Duodenal mucosa (tissue), 2 donors: ENCODE measurements around the gene UBR4.
"Not testable (repeated sequence)": the region's sequence is repeated elsewhere in the genome, so short reads cannot be mapped to it uniquely, and the experiment has no call there.

Experiments
- H3K27ac ChIP-seq: one replicate; pipeline ENCODE4 v1.7.0; 2013; ENCODE audit warnings: low read depth, low read length
- H3K27me3 ChIP-seq, 2 donors: one replicate each; pipeline ENCODE4 v1.7.0; 2013; ENCODE audit warnings: low read length in 2 of 2, control low read depth in 1 of 2; ENCODE audit not compliant: insufficient read depth in 2 of 2, control insufficient read depth in 1 of 2
- H3K36me3 ChIP-seq, 2 donors: one replicate each; pipeline ENCODE4 v1.7.0; 2013; ENCODE audit warnings: low read length in 2 of 2, control low read depth in 1 of 2; ENCODE audit not compliant: insufficient read depth in 2 of 2, control insufficient read depth in 1 of 2
- H3K4me1 ChIP-seq, 2 donors: one replicate each; pipeline ENCODE4 v1.7.0; 2013; ENCODE audit warnings: low read length in 2 of 2, control low read depth in 1 of 2; ENCODE audit not compliant: insufficient read depth in 2 of 2, control insufficient read depth in 1 of 2
- H3K4me3 ChIP-seq, 2 donors: one replicate each; pipeline ENCODE4 v1.7.0; 2013; ENCODE audit warnings: low read length in 2 of 2, low read depth in 1 of 2
- H3K9ac ChIP-seq, 2 donors: one replicate each; pipeline ENCODE4 v1.7.0; 2013; ENCODE audit warnings: low read length in 2 of 2, low read depth in 1 of 2
- H3K9me3 ChIP-seq, 2 donors: one replicate each; pipeline ENCODE4 v1.7.0; 2013; ENCODE audit warnings: low read length in 2 of 2, control low read depth in 1 of 2; ENCODE audit not compliant: control insufficient read depth in 1 of 2

UBR4 gene

GRCh38 chr1:19196331-19196730 is 13.7 kb downstream of the UBR4 start:
- Histone ChIP-seq H3K36me3 (peaks cover 47 to 80% of the 10 kb centered on the region in 2 donors), H3K4me3 (no peak overlapping the region), H3K9me3 (no peaks in the 10 kb centered on the region), H3K4me1 (no peaks in the 10 kb centered on the region), H3K27me3 (no peaks in the 10 kb centered on the region), H3K9ac (no peak overlapping the region), H3K27ac (no peak overlapping the region)

GRCh38 chr1:19193004-19193403 is 17.1 kb downstream of the UBR4 start:
- no peak overlapping the region for H3K4me3 ChIP-seq
- H3K9ac ChIP-seq: no peak overlapping the region
- no peaks in the 10 kb centered on the region for H3K9me3 ChIP-seq
- peaks cover 30 to 78% of the 10 kb centered on the region in 2 donors for H3K36me3 ChIP-seq
- H3K27ac ChIP-seq: no peak overlapping the region
- no peaks in the 10 kb centered on the region for H3K4me1 ChIP-seq
- no peaks in the 10 kb centered on the region for H3K27me3 ChIP-seq

GRCh38 chr1:19191811-19192210 is 18.3 kb downstream of the UBR4 start:
- H3K9ac ChIP-seq: no peak overlapping the region
- no peak overlapping the region for H3K4me3 ChIP-seq
- no peaks in the 10 kb centered on the region for H3K27me3 ChIP-seq
- H3K9me3 ChIP-seq: no peaks in the 10 kb centered on the region
- H3K36me3 ChIP-seq: peaks cover 28 to 74% of the 10 kb centered on the region in 2 donors
- no peak overlapping the region for H3K27ac ChIP-seq
- no peaks in the 10 kb centered on the region for H3K4me1 ChIP-seq

- Histone ChIP-seq H3K36me3 (peaks cover 34 to 74% of the 10 kb centered on the region in 2 donors), H3K27ac (no peak overlapping the region), H3K9me3 (no peaks in the 10 kb centered on the region), H3K9ac (no peak overlapping the region), H3K4me1 (no peaks in the 10 kb centered on the region), H3K4me3 (no peak overlapping the region), H3K27me3 (no peaks in the 10 kb centered on the region)
Measured at GRCh38 chr1:19190468-19190867, 19.6 kb downstream of the UBR4 start.

- Histone ChIP-seq H3K9ac (no peak overlapping the region), H3K27me3 (no peaks in the 10 kb centered on the region), H3K4me3 (no peak overlapping the region), H3K36me3 (peaks cover 34 to 82% of the 10 kb centered on the region in 2 donors), H3K9me3 (no peaks in the 10 kb centered on the region), H3K4me1 (no peaks in the 10 kb centered on the region), H3K27ac (no peak overlapping the region)
Measured at GRCh38 chr1:19189270-19189669, 20.8 kb downstream of the UBR4 start.

GRCh38 chr1:19187852-19188251 is 22.2 kb downstream of the UBR4 start:
- H3K9ac ChIP-seq: no peak overlapping the region
- no peak overlapping the region for H3K27ac ChIP-seq
- no peaks in the 10 kb centered on the region for H3K9me3 ChIP-seq
- no peaks in the 10 kb centered on the region for H3K27me3 ChIP-seq
- no peaks in the 10 kb centered on the region for H3K4me1 ChIP-seq
- peaks cover 35 to 83% of the 10 kb centered on the region in 2 donors for H3K36me3 ChIP-seq
- H3K4me3 ChIP-seq: no peak overlapping the region

GRCh38 chr1:19186001-19186400 is 24.1 kb downstream of the UBR4 start:
- Histone ChIP-seq H3K36me3 (peaks cover 31 to 80% of the 10 kb centered on the region in 2 donors), H3K4me3 (no peak overlapping the region), H3K9me3 (no peaks in the 10 kb centered on the region), H3K4me1 (no peaks in the 10 kb centered on the region), H3K27ac (no peak overlapping the region), H3K9ac (no peak overlapping the region), H3K27me3 (no peaks in the 10 kb centered on the region)

GRCh38 chr1:19182223-19182622 is 27.8 kb downstream of the UBR4 start:
- no peaks in the 10 kb centered on the region for H3K9me3 ChIP-seq
- H3K27ac ChIP-seq: no peak overlapping the region
- H3K9ac ChIP-seq: no peak overlapping the region
- no peaks in the 10 kb centered on the region for H3K4me1 ChIP-seq
- H3K27me3 ChIP-seq: no peaks in the 10 kb centered on the region
- no peak overlapping the region for H3K4me3 ChIP-seq
- peaks cover 34 to 84% of the 10 kb centered on the region in 2 donors for H3K36me3 ChIP-seq

- H3K36me3 ChIP-seq: peaks cover 32 to 85% of the 10 kb centered on the region in 2 donors
- H3K9ac ChIP-seq, H3K27ac ChIP-seq, H3K9me3 ChIP-seq, H3K4me1 ChIP-seq, H3K4me3 ChIP-seq, H3K27me3 ChIP-seq: not testable (repeated sequence)
Measured at GRCh38 chr1:19180265-19180657, 29.8 kb downstream of the UBR4 start.

- no peaks in the 10 kb centered on the region for H3K4me1 ChIP-seq
- no peak overlapping the region for H3K4me3 ChIP-seq
- peaks cover 37 to 85% of the 10 kb centered on the region in 2 donors for H3K36me3 ChIP-seq
- H3K27ac ChIP-seq: no peak overlapping the region
- H3K9ac ChIP-seq: no peak overlapping the region
- H3K27me3 ChIP-seq: no peaks in the 10 kb centered on the region
- no peaks in the 10 kb centered on the region for H3K9me3 ChIP-seq
Measured at GRCh38 chr1:19179597-19180264, 30.3 kb downstream of the UBR4 start.
